ENCODE measurements around the gene KLK14.
A peak's percentile ranks its signal among the peaks of the same experiment; 100 is the strongest.

Gene KLK14

GRCh38 chr19:51128227-51128626 is 45.5 kb upstream of the KLK14 start:
- Histone ChIP-seq H3K27me3 (ENCODE audit: insufficient read depth, poor library complexity, severe bottlenecking) (no peaks in the 10 kb centered on the region), H3K4me3 (replicated peaks; ENCODE audit: insufficient read depth, low read length) (no peak overlapping the region), H3K27ac (replicated peaks) (no peak overlapping the region)
- DNase-seq (ENCODE audit: low read depth in 1 of 2, low spot score in 1 of 2) = no peak
- TF ChIP-seq POLR2AphosphoS5 (IDR thresholded peaks at IDR 0.05; ENCODE audit: low read depth) = no peak
- TF ChIP-seq CTCF (IDR thresholded peaks at IDR 0.05; ENCODE audit: insufficient read depth, low read length) = no peak
- no peak for TF ChIP-seq REST (IDR thresholded peaks at IDR 0.05; ENCODE audit: insufficient replicate concordance, low read depth)
- no peak for TF ChIP-seq SPI1 (IDR thresholded peaks at IDR 0.05; ENCODE audit: borderline replicate concordance, low read depth)
- TF ChIP-seq GABPA (IDR thresholded peaks at IDR 0.05; ENCODE audit: low read depth) = no peak

- Histone ChIP-seq H3K27me3 (ENCODE audit: insufficient read depth, poor library complexity, severe bottlenecking) (no peaks in the 10 kb centered on the region), H3K27ac (replicated peaks) (no peak overlapping the region), H3K4me3 (replicated peaks; ENCODE audit: insufficient read depth, low read length) (no peak overlapping the region)
- no peak for TF ChIP-seq REST (IDR thresholded peaks at IDR 0.05; ENCODE audit: insufficient replicate concordance, low read depth)
- peak; percentile 94 for TF ChIP-seq SPI1 (IDR thresholded peaks at IDR 0.05; ENCODE audit: borderline replicate concordance, low read depth)
- DNase-seq (ENCODE audit: low read depth in 1 of 2, low spot score in 1 of 2) = peak; percentile 58 to 94
Observed at GRCh38 chr19:51127755-51128154, 45.1 kb upstream of the KLK14 start.

- DNase-seq (ENCODE audit: low read depth in 1 of 2, low spot score in 1 of 2) = no peak
- H3K4me3 ChIP-seq (replicated peaks; ENCODE audit: insufficient read depth, low read length) = no peak overlapping the region
- H3K27me3 ChIP-seq (ENCODE audit: insufficient read depth, poor library complexity, severe bottlenecking) = no peaks in the 10 kb centered on the region
- no peak for TF ChIP-seq REST (IDR thresholded peaks at IDR 0.05; ENCODE audit: insufficient replicate concordance, low read depth)
- TF ChIP-seq SPI1 (IDR thresholded peaks at IDR 0.05; ENCODE audit: borderline replicate concordance, low read depth) = no peak
- no peak for TF ChIP-seq POLR2AphosphoS5 (IDR thresholded peaks at IDR 0.05; ENCODE audit: low read depth)
- no peak for TF ChIP-seq CTCF (IDR thresholded peaks at IDR 0.05; ENCODE audit: insufficient read depth, low read length)
- no peak for TF ChIP-seq GABPA (IDR thresholded peaks at IDR 0.05; ENCODE audit: low read depth)
- no peak overlapping the region for H3K27ac ChIP-seq (replicated peaks)
Observed at GRCh38 chr19:51127032-51127431, 44.3 kb upstream of the KLK14 start.
